GM12892 (cell line): ENCODE data around the gene THOC2.
"Not testable (repeated sequence)": the region's sequence is repeated elsewhere in the genome, so short reads cannot be mapped to it uniquely, and the experiment has no call there.

ENCODE experiments used
- DNase-seq: peaks from one replicate; pipeline ENCODE4 v3.0.0; 2011; ENCODE audit not compliant: insufficient read length
- FAIRE-seq: peaks from 2 replicates; lab custom pipeline; 2011; peaks lifted over from hg19 to GRCh38; lab: Jason Lieb, UNC
- POLR2A ChIP-seq: IDR thresholded peaks from 2 replicates; pipeline ENCODE4 v1.6.1; 2011; ENCODE audit warnings: low read depth, low read length, control low read depth
- POLR2AphosphoS5 ChIP-seq: IDR thresholded peaks from 2 replicates; pipeline ENCODE4 v1.6.1; 2011; ENCODE audit warnings: low read depth, low read length, control low read depth
- TAF1 ChIP-seq: IDR thresholded peaks from 2 replicates; pipeline ENCODE4 v1.6.1; 2011; ENCODE audit warnings: low read depth, mild to moderate bottlenecking, control low read depth, low read length, borderline replicate concordance

The THOC2 gene

GRCh38 chrX:123755107-123755506, 22.3 kb upstream of the THOC2 start:
- TF ChIP-seq POLR2A (no peak), TAF1 (no peak), POLR2AphosphoS5 (no peak)
- no peak for DNase-seq
- FAIRE-seq: no peak

DNA sequence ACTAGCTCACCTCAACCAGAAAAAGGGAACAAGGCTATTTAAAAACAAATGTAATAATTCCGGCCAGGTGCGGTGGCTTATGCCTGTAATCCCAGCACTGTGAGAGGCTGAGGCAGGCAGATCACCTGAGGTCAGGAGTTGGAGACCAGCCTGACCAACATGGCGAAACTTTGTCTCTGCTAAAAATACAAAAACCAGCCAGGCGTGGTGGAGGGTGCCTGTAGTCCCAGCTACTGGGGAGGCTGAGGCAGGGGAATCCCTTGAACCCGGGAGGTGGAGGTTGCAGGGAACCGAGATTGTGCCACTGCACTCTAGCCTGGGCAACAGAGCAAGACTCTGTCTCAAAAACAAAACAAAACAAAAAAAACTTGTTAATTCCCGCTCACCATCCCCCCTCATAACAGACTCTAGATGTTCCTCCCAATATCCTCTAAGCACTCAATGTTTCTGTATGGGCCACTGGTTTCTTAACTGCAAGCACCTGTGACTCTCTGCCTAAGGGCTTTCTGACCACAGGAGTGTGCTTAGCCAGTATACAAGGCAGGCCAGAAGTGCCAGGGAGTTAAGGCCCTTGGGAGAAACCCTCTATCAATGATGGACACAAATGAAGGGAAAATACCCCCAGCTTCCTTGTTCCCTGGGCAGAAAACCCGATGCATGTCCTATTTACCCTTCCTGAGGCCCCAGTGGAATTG, 21.0 kb upstream of the THOC2 start:
- no peak for DNase-seq
- no peak for TF ChIP-seq TAF1
- no peak for TF ChIP-seq POLR2AphosphoS5
- TF ChIP-seq POLR2A: no peak
- no peak for FAIRE-seq

GRCh38 chrX:123749643-123750042, 16.8 kb upstream of the THOC2 start:
- FAIRE-seq: no peak
- no peak for DNase-seq
- TF ChIP-seq TAF1: no peak
- no peak for TF ChIP-seq POLR2AphosphoS5
- no peak for TF ChIP-seq POLR2A

GRCh38 chrX:123745511-123745910, 12.7 kb upstream of the THOC2 start:
- no peak for TF ChIP-seq TAF1
- TF ChIP-seq POLR2A: no peak
- TF ChIP-seq POLR2AphosphoS5: no peak
- DNase-seq (no peak), FAIRE-seq (no peak)

GRCh38 chrX:123743312-123743711, 10.5 kb upstream of the THOC2 start:
- FAIRE-seq: no peak

DNA sequence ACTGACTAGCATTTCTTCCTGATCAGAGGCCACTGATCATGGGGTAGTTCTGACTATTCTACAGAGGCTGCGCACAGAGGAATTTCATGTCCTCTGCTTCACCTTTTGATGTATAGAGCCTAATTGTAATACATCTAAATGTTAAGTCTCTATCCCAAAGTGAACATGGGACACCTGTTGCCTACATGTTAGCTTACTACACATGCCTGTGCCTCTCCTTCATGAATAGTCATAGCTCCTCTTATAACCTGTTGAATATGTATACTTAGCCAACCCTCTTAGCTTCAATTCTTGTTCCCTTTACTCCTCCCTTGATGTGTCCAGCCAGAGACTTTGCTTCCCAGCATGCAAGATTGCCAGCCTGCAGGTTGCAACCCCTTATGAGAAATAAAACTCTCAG, 9.6 kb upstream of the THOC2 start:
- DNase-seq (no peak), FAIRE-seq (no peak)
- no peak for TF ChIP-seq POLR2A
- TF ChIP-seq TAF1: no peak
- no peak for TF ChIP-seq POLR2AphosphoS5

More at GRCh38 chrX:123743312-123743711, 10.5 kb upstream of the THOC2 start:
- DNase-seq: no peak
- TF ChIP-seq POLR2AphosphoS5: no peak
- TF ChIP-seq POLR2A: no peak
- no peak for TF ChIP-seq TAF1

DNA sequence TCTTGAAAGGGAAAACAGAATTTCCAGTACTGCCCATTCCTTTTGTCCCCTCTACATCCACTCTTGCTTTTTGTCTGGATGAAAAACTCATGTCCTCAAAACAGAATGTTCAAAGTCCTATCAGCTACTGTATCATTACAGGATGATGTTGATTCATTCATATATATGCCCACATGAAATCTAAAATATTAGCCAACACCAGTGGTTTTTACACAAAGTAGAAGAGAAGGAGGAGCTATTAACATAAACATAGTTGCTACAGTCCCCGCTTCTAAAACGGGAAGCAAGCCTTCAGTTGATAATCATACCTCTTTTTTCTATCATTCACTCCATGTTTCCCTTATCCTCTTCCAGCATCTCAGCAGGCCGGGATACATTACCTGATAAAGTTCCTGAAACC, 7.7 kb upstream of the THOC2 start:
- DNase-seq (no peak), FAIRE-seq (no peak)
- TF ChIP-seq TAF1 (no peak), POLR2AphosphoS5 (no peak), POLR2A (no peak)

DNA sequence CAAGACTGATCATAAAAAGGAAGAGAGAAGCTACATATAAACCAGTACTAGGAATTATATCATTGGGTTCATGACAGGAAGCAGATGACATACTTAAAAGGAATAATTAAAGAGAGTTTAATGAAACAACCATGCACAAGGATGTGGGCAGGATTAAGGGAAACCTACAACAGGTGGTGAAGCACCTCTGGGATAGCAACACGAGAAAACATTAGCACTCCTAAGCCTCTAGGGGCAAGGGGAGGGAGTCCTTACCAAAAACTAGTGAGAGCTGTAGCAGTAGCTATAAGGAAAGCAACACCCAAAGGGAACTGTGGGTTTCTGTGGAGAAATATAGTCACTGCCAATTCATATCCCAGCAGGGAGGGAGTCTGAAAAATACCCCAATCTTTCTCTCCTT, 7.2 kb upstream of the THOC2 start:
- no peak for FAIRE-seq
- DNase-seq: no peak
- no peak for TF ChIP-seq POLR2A
- no peak for TF ChIP-seq TAF1
- TF ChIP-seq POLR2AphosphoS5: no peak

GRCh38 chrX:123739474-123739873, 6.6 kb upstream of the THOC2 start:
- no peak for TF ChIP-seq POLR2A
- no peak for TF ChIP-seq TAF1
- no peak for TF ChIP-seq POLR2AphosphoS5
- DNase-seq: no peak
- no peak for FAIRE-seq

DNA sequence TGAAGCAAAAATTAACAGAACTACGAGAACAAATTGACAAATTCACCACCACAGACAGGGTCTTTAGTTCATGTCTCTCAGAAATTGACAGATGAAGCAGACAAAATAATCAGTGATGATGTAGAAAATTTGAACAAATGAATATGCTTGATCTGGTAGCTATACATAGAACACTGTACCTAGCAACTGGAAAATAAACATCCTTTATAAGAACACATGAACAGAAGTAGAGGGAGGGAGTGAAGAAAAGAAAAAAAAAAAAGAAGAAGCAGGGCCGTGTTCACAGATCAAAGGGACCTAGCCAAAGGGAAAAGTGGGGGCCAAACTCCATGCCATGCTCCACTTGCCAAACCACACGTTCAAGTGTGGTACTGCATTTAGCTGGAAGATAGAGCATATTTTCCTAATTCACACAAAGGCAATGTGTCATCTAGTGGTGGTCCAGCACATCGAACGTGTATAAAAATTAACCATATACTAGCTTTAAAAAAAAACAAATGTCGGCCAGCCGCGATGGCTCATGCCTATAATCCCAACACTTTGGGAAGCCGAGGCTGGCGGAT, 5.6 kb upstream of the THOC2 start:
- DNase-seq (no peak), FAIRE-seq (no peak)
- no peak for TF ChIP-seq POLR2A
- TF ChIP-seq POLR2AphosphoS5: no peak
- no peak for TF ChIP-seq TAF1

GRCh38 chrX:123736333-123736921, 3.6 kb upstream of the THOC2 start:
- no peak for TF ChIP-seq POLR2A
- TF ChIP-seq POLR2AphosphoS5: no peak
- no peak for DNase-seq
- no peak for FAIRE-seq

GRCh38 chrX:123735137-123735536, 2.3 kb upstream of the THOC2 start:
- not testable (repeated sequence) for DNase-seq, FAIRE-seq

DNA sequence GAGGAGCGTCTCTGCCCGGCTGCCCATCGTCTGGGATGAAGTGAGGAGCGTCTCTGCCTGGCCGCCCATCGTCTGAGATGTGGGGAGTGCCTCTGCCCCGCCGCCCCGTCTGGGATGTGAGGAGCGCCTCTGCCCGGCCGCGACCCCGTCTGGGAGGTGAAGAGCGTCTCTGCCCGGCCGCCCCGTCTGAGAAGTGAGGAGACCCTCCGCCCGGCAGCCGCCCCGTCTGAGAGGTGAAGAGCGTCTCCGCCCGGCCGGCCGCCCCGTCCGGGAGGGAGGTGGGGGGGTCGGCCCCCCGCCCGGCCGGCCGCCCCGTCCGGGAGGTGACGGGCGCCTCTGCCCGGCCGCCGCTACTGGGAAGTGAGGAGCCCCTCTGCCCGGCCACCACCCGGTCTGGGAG, 1.2 kb upstream of the THOC2 start:
- not testable (repeated sequence) for FAIRE-seq, DNase-seq
